Natural killer cell (primary cell): Measurements from ENCODE around the gene ZBTB7B. TPM values are rescaled to one million over a fixed set of nuclear protein-coding genes. Genes with fewer than 3 reads are reported as not detected.

Experiments
- ATAC-seq, 3 donors: fragments of 150-1000 bp in 2 of 3; fragments of 200-7000 bp in 1 of 3; cut with Tn5 transposase; 1 replicate in 1 of 3; 2 replicates in 2 of 3; pipeline ENCODE4 v1.10.0; 2021; ENCODE audit warnings: mild to moderate bottlenecking in 2 of 3, moderate library complexity in 2 of 3
- DNase-seq, 2 donors: peaks; one replicate each; pipeline versions ENCODE4 v3.0.0 to v3.0.0-alpha.2; 2013 to 2021; ENCODE audit warnings: mixed read lengths in 1 of 2
- H3K27ac ChIP-seq: one replicate; pipeline ENCODE4 v1.5.1; 2013; ENCODE audit warnings: mild to moderate bottlenecking, low read length
- H3K27me3 ChIP-seq: one replicate; pipeline ENCODE4 v1.6.1; 2013; ENCODE audit warnings: low read length; ENCODE audit not compliant: control insufficient read depth, insufficient read depth
- H3K36me3 ChIP-seq: one replicate; pipeline ENCODE4 v1.6.1; 2013; ENCODE audit warnings: low read length; ENCODE audit not compliant: control insufficient read depth, insufficient read depth
- H3K4me1 ChIP-seq: one replicate; pipeline ENCODE4 v1.6.1; 2013; ENCODE audit warnings: low read length; ENCODE audit not compliant: control insufficient read depth, insufficient read depth
- H3K4me3 ChIP-seq: one replicate; pipeline ENCODE4 v1.5.1; 2013; ENCODE audit warnings: low read length
- H3K9me3 ChIP-seq: one replicate; pipeline ENCODE4 v1.6.1; 2013; ENCODE audit warnings: low read length; ENCODE audit not compliant: control insufficient read depth, insufficient read depth
- H3K27ac Mint-ChIP-seq, 2 donors: one replicate each; pipeline ENCODE4 v1.8.0; 2022; ENCODE audit warnings: mild to moderate bottlenecking in 2 of 2, mixed read lengths in 2 of 2, moderate library complexity in 1 of 2
- H3K27me3 Mint-ChIP-seq, 2 donors: one replicate each; pipeline ENCODE4 v1.8.0; 2022; ENCODE audit warnings: low read depth in 2 of 2, mixed read lengths in 2 of 2
- H3K36me3 Mint-ChIP-seq: one replicate; pipeline ENCODE4 v1.8.0; 2022; ENCODE audit warnings: mixed read lengths
- H3K4me1 Mint-ChIP-seq, 2 donors: one replicate each; pipeline ENCODE4 v1.8.0; 2022; ENCODE audit warnings: mixed read lengths in 2 of 2
- H3K4me3 Mint-ChIP-seq: one replicate; pipeline ENCODE4 v1.8.0; 2022; ENCODE audit warnings: mild to moderate bottlenecking, moderate library complexity, mixed read lengths
- H3K9me3 Mint-ChIP-seq, 2 donors: one replicate each; pipeline ENCODE4 v1.8.0; 2022; ENCODE audit warnings: mixed read lengths in 2 of 2
- CTCF ChIP-seq: fragments of 200-600 bp; IDR thresholded peaks from one replicate; pipeline ENCODE4 v1.8.0; 2022; ENCODE audit warnings: antibody characterized with exemption
- WGBS: methylation state at CpG from one replicate; pipeline ENCODE4 v1.1.7; 2013; ENCODE audit warnings: missing lambda C conversion rate; ENCODE audit not compliant: insufficient coverage; 5-methylcytosine and 5-hydroxymethylcytosine counted together
- intact Hi-C: fragments of 100-400 bp; cut with micrococcal nuclease; formaldehyde crosslinking; loops from one replicate; pipeline ENCODE4 v1.14.2; 2022
- total RNA-seq, 4 donors: library from RNA; stranded (reverse); fragments of 120-200 nt in 1 of 4; gene quantifications; one replicate each; pipeline versions ENCODE4 v1.2.3 to v1.2.4, GENCODE V29; 2013 to 2022

The ZBTB7B gene
- total RNA-seq, 3 donors from 2014 or later (not counting 1 experiment from before 2014, with no cell fraction given), result 61.2 to 75.4 (median 63.3) TPM

- peak within 1 kb of the TSS; percentile 61 for H3K4me3 ChIP-seq
- Mint-ChIP-seq H3K4me1 (peaks cover 13 to 34% of the 10 kb centered on the region in 2 donors), H3K27ac (peak within 1 kb of the TSS; percentile 23 to 77), H3K36me3 (no peaks in the 10 kb centered on the region), H3K4me3 (peak within 1 kb of the TSS; percentile 88), H3K9me3 (no peaks in the 10 kb centered on the region), H3K27me3 (no peaks in the 10 kb centered on the region)
- TF ChIP-seq CTCF, result peak; percentile 96
- H3K9me3 ChIP-seq, result no peaks in the 10 kb centered on the region
- no peaks in the 10 kb centered on the region for H3K36me3 ChIP-seq
- DNase-seq (peak; percentile 80 to 90), ATAC-seq (peak; percentile 76 to 91 (median 84))
- no peaks in the 10 kb centered on the region for H3K27me3 ChIP-seq
- H3K4me1 ChIP-seq, result peaks cover 31% of the 10 kb centered on the region
- intact Hi-C loops, result loop anchor here (1.0 to 5.0 kb wide), 2 partner anchors 14 to 93 kb away; partner anchors contain the start of gene PBXIP1
- peak within 1 kb of the TSS; percentile 23 for H3K27ac ChIP-seq
- under 1% methylated on average over 99 of the region's 99 CpGs for WGBS
Observed at GRCh38 chr1:155050560-155051341, 48.1 kb downstream of the ZBTB7B start, which contains the start of gene ADAM15. Gene ADAM15 (plus strand): TSS chr1:155051316. CDS start chr1:155051387, 71 bp downstream.

- H3K9me3 Mint-ChIP-seq, result no peaks in the 10 kb centered on the region
- no peaks in the 10 kb centered on the region for H3K9me3 ChIP-seq
- no peaks in the 10 kb centered on the region for H3K27me3 ChIP-seq
- peak overlapping the region; percentile 61 for H3K4me3 ChIP-seq
- peaks cover 31% of the 10 kb centered on the region for H3K4me1 ChIP-seq
- peak overlapping the region; percentile 88 for H3K4me3 Mint-ChIP-seq
- no peaks in the 10 kb centered on the region for H3K36me3 Mint-ChIP-seq
- no peak for TF ChIP-seq CTCF
- peak overlapping the region in 1 of 2 donors; percentile 77 for H3K27ac Mint-ChIP-seq
- peaks cover 4% of the 10 kb centered on the region for H3K36me3 ChIP-seq
- ATAC-seq, result peak; percentile 2 to 4 (median 3)
- H3K4me1 Mint-ChIP-seq, result peaks cover 13 to 34% of the 10 kb centered on the region in 2 donors
- H3K27me3 Mint-ChIP-seq, result no peaks in the 10 kb centered on the region
- WGBS, result 0% methylated on average over 31 of the region's 31 CpGs
- peak overlapping the region; percentile 23 for H3K27ac ChIP-seq
- DNase-seq, result peak in 1 of 2 donors; percentile 27
- intact Hi-C loops, result loop anchor here (5.0 kb wide), 1 partner anchor 94 kb away; the partner anchor contains the start of gene PBXIP1
Observed at GRCh38 chr1:155051342-155051776, 48.8 kb downstream of the ZBTB7B start.

GRCh38 chr1:155051777-155052398, 49.3 kb downstream of the ZBTB7B start:
- H3K9me3 Mint-ChIP-seq, result no peaks in the 10 kb centered on the region
- ATAC-seq (peak; percentile 52 to 69 (median 61)), DNase-seq (peak; percentile 47 to 69)
- H3K27me3 Mint-ChIP-seq, result no peaks in the 10 kb centered on the region
- H3K36me3 Mint-ChIP-seq, result no peaks in the 10 kb centered on the region
- H3K36me3 ChIP-seq, result peaks cover 5% of the 10 kb centered on the region
- 2% methylated on average over 27 of the region's 27 CpGs for WGBS
- no peaks in the 10 kb centered on the region for H3K9me3 ChIP-seq
- peak overlapping the region; percentile 23 to 77 for H3K27ac Mint-ChIP-seq
- no peak overlapping the region for H3K27ac ChIP-seq
- H3K4me3 ChIP-seq, result peak overlapping the region; percentile 61
- peak overlapping the region; percentile 88 for H3K4me3 Mint-ChIP-seq
- peaks cover 13 to 34% of the 10 kb centered on the region in 2 donors for H3K4me1 Mint-ChIP-seq
- H3K4me1 ChIP-seq, result peaks cover 31% of the 10 kb centered on the region
- no peak for TF ChIP-seq CTCF
- intact Hi-C loops, result loop anchor here (5.0 kb wide), 1 partner anchor 95 kb away; the partner anchor contains the start of gene PBXIP1
- H3K27me3 ChIP-seq, result no peaks in the 10 kb centered on the region
